HepG2 (cell line): Measurements from ENCODE around the gene FITM1. TPM values are rescaled to one million over a fixed set of nuclear protein-coding genes. Genes with fewer than 3 reads are reported as not detected.
A peak's percentile ranks its signal among the peaks of the same experiment; 100 is the strongest.

Experiments used
- CREB1 ChIP-seq, 2 experiments: fragments of 450-650 bp in 1 of 2; IDR thresholded peaks; 2 replicates each; pipeline ENCODE4 v1.6.1; 2016 to 2017; ENCODE audit warnings: control low read depth in 1 of 2, mild to moderate bottlenecking in 1 of 2, missing compliant biosample characterization in 1 of 2, missing genetic modification characterization in 1 of 2
- FOXA1 ChIP-seq, 2 experiments: fragments of 450-650 bp in 1 of 2; sonication (generic) in 1 of 2; formaldehyde crosslinking in 1 of 2; IDR thresholded peaks; 2 replicates each; pipeline versions ENCODE4 v1.4.0 to v1.6.1; 2016 to 2020; ENCODE audit warnings: missing genetic modification reagents in 1 of 2
- IKZF1 ChIP-seq: fragments of 450-650 bp; IDR thresholded peaks from 2 replicates; pipeline ENCODE4 v1.7.1; 2016
- NFATC3 ChIP-seq: sonication (generic); formaldehyde crosslinking; IDR thresholded peaks from 2 replicates; pipeline ENCODE4 v1.5.1; 2020; ENCODE audit warnings: mild to moderate bottlenecking, missing genetic modification reagents
- NFKBIZ ChIP-seq: IDR thresholded peaks from 2 replicates; pipeline ENCODE4 v1.6.1; 2018; ENCODE audit warnings: missing genetic modification reagents, missing compliant biosample characterization
- PAWR ChIP-seq: sonication (generic); formaldehyde crosslinking; IDR thresholded peaks from 2 replicates; pipeline ENCODE4 v1.4.0; 2020; ENCODE audit warnings: missing genetic modification reagents, mild to moderate bottlenecking, borderline replicate concordance
- RBM39 ChIP-seq: fragments of 200-400 bp; formaldehyde crosslinking; IDR thresholded peaks from one replicate; pipeline ENCODE4 v1.6.1; 2018; ENCODE audit warnings: antibody characterized with exemption, mild to moderate bottlenecking, low read depth, low read length; ENCODE audit not compliant: poor library complexity, severe bottlenecking
- SAFB2 ChIP-seq: sonication (generic); formaldehyde crosslinking; IDR thresholded peaks from 2 replicates; pipeline ENCODE4 v1.5.1; 2020; ENCODE audit warnings: missing genetic modification reagents, low read depth, mild to moderate bottlenecking, borderline replicate concordance
- SETDB1 ChIP-seq: sonication (generic); formaldehyde crosslinking; IDR thresholded peaks from 2 replicates; pipeline ENCODE4 v1.5.1; 2020; ENCODE audit warnings: missing genetic modification reagents, mild to moderate bottlenecking, borderline replicate concordance
- SPEN ChIP-seq: sonication (generic); formaldehyde crosslinking; IDR thresholded peaks from 2 replicates; pipeline ENCODE4 v1.5.1; 2020; ENCODE audit warnings: low read depth, mild to moderate bottlenecking, missing genetic modification reagents
- TEAD3 ChIP-seq: optimal IDR thresholded peaks from 2 replicates; pipeline ENCODE3; 2016; ENCODE audit warnings: borderline replicate concordance
- U2AF1 ChIP-seq: fragments of 200-400 bp; formaldehyde crosslinking; optimal IDR thresholded peaks from 2 replicates; pipeline ENCODE3; 2017; ENCODE audit warnings: mild to moderate bottlenecking, low read depth, low read length
- ZKSCAN8 ChIP-seq: IDR thresholded peaks from 2 replicates; pipeline ENCODE4 v1.6.1; 2016; ENCODE audit warnings: borderline replicate concordance, missing genetic modification reagents, missing compliant biosample characterization
- ZNF572 ChIP-seq: sonication (generic); formaldehyde crosslinking; IDR thresholded peaks from 2 replicates; pipeline ENCODE4 v1.5.1; 2020; ENCODE audit warnings: mild to moderate bottlenecking, missing genetic modification reagents
- ZNF644 ChIP-seq: IDR thresholded peaks from 2 replicates; pipeline ENCODE4 v1.6.1; 2016; ENCODE audit warnings: low read depth
- ZSCAN21 ChIP-seq: sonication (generic); formaldehyde crosslinking; IDR thresholded peaks from 2 replicates; pipeline ENCODE4 v1.8.0; 2022; ENCODE audit warnings: mild to moderate bottlenecking, missing genetic modification reagents, moderate library complexity, borderline replicate concordance
- polyA plus RNA-seq, 8 experiments: library from polyadenylated mRNA; depleted of rRNA in 3 of 8; stranded (reverse) in 7 of 8; unstranded in 1 of 8; fragments of >200 nt; fragmentation: Illumina TruSeq in 4 of 8; extraction: Trizol in 4 of 8; gene quantifications; 2 replicates each; pipeline versions ENCODE4 v1.2.1 to v1.2.3, GENCODE V29; 2011 to 2016; ENCODE audit warnings: low read depth in 4 of 8, missing spikeins in 1 of 8, mixed read lengths in 1 of 8; ENCODE audit not compliant: insufficient read depth in 1 of 8
- total RNA-seq, 5 experiments: library from RNA; depleted of rRNA; stranded (reverse); fragments of >200 nt; fragmentation: Illumina TruSeq; extraction: Trizol; gene quantifications; 2 replicates each; pipeline ENCODE4 v1.2.3, GENCODE V29; 2016; ENCODE audit warnings: low read depth in 1 of 5
- TF ChIP-seq, protein P1 (sequence below): sonication (generic); formaldehyde crosslinking; IDR thresholded peaks from 2 replicates; pipeline ENCODE4 v1.8.0; 2022; ENCODE audit warnings: missing genetic modification reagents, low read depth, mild to moderate bottlenecking, borderline replicate concordance
- TF ChIP-seq, protein P2 (sequence below): sonication (generic); formaldehyde crosslinking; IDR thresholded peaks from 2 replicates; pipeline ENCODE4 v1.9.0; 2021; ENCODE audit warnings: missing genetic modification reagents, borderline replicate concordance
- TF ChIP-seq, protein P3 (sequence below): sonication (generic); formaldehyde crosslinking; IDR thresholded peaks from 2 replicates; pipeline ENCODE4 v1.4.0; 2020; ENCODE audit warnings: missing genetic modification reagents; ENCODE audit errors: not compliant biosample characterization
- TF ChIP-seq, protein P4 (sequence below): sonication (generic); formaldehyde crosslinking; conservative IDR thresholded peaks from 2 replicates; pipeline ENCODE4 v1.8.0; 2022; ENCODE audit warnings: mild to moderate bottlenecking, moderate library complexity, missing genetic modification reagents
- TF ChIP-seq, protein P5 (sequence below): sonication (generic); formaldehyde crosslinking; IDR thresholded peaks from 2 replicates; pipeline ENCODE4 v1.8.0; 2022; ENCODE audit warnings: mild to moderate bottlenecking, missing genetic modification reagents; ENCODE audit not compliant: insufficient replicate concordance
- TF ChIP-seq, protein P6 (sequence below): IDR thresholded peaks from 2 replicates; pipeline ENCODE4 v1.6.1; 2018; ENCODE audit warnings: missing genetic modification reagents

FITM1 gene
- total and polyA plus RNA-seq, 2 of the 13 experiments (the other 11 are each of a cell fraction or from before 2014, with no cell fraction given) = 2.7 to 5.8 TPM

GRCh38 chr14:24086193-24086955 is 44.1 kb upstream of the FITM1 start (continued):
- TF ChIP-seq SPEN (0 out of 2 replicates have a peak, but pooled peaks have one; percentile 14), U2AF1 (no peak), IKZF1 (no peak), ZNF572 (CRISPR knock-in tag) (peak; percentile 33; the same call in 1 of the 2 replicates), NFKBIZ (no peak), CREB1 (IDR thresholded peaks at IDR 0.05) (peak; percentile 81), CREB1 (CRISPR knock-in tag; IDR thresholded peaks at IDR 0.05) (no peak), RBM39 (no peak), ZNF644 (no peak), ZSCAN21 (CRISPR knock-in tag) (no peak), PAWR (CRISPR knock-in tag) (no peak), SAFB2 (CRISPR knock-in tag) (no peak), ZKSCAN8 (CRISPR knock-in tag) (no peak), NFATC3 (no peak), TEAD3 (CRISPR knock-in tag) (peak; percentile 32), SETDB1 (no peak), FOXA1 (IDR thresholded peaks at IDR 0.05) (no peak), FOXA1 (CRISPR knock-in tag; IDR thresholded peaks at IDR 0.05) (0 out of 2 replicates have a peak, but pooled peaks have one; percentile 9)
- TF ChIP-seq, protein P1, sequence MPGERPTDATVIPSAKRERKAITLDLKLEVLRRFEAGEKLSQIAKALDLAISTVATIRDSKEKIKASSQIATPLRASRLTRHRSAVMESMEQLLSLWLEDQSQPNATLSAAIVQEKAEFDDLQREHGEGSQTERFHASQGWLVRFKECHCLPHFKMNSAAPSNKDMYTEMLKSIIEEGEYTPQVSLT (CRISPR knock-in tag) = no peak
- TF ChIP-seq, protein P2, sequence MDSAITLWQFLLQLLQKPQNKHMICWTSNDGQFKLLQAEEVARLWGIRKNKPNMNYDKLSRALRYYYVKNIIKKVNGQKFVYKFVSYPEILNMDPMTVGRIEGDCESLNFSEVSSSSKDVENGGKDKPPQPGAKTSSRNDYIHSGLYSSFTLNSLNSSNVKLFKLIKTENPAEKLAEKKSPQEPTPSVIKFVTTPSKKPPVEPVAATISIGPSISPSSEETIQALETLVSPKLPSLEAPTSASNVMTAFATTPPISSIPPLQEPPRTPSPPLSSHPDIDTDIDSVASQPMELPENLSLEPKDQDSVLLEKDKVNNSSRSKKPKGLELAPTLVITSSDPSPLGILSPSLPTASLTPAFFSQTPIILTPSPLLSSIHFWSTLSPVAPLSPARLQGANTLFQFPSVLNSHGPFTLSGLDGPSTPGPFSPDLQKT (CRISPR knock-in tag) = no peak
- TF ChIP-seq, protein P3, sequence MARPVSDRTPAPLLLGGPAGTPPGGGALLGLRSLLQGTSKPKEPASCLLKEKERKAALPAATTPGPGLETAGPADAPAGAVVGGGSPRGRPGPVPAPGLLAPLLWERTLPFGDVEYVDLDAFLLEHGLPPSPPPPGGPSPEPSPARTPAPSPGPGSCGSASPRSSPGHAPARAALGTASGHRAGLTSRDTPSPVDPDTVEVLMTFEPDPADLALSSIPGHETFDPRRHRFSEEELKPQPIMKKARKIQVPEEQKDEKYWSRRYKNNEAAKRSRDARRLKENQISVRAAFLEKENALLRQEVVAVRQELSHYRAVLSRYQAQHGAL (CRISPR knock-in tag) = no peak
- TF ChIP-seq, protein P4, sequence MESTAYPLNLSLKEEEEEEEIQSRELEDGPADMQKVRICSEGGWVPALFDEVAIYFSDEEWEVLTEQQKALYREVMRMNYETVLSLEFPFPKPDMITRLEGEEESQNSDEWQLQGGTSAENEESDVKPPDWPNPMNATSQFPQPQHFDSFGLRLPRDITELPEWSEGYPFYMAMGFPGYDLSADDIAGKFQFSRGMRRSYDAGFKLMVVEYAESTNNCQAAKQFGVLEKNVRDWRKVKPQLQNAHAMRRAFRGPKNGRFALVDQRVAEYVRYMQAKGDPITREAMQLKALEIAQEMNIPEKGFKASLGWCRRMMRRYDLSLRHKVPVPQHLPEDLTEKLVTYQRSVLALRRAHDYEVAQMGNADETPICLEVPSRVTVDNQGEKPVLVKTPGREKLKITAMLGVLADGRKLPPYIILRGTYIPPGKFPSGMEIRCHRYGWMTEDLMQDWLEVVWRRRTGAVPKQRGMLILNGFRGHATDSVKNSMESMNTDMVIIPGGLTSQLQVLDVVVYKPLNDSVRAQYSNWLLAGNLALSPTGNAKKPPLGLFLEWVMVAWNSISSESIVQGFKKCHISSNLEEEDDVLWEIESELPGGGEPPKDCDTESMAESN = no peak
- TF ChIP-seq, protein P5, sequence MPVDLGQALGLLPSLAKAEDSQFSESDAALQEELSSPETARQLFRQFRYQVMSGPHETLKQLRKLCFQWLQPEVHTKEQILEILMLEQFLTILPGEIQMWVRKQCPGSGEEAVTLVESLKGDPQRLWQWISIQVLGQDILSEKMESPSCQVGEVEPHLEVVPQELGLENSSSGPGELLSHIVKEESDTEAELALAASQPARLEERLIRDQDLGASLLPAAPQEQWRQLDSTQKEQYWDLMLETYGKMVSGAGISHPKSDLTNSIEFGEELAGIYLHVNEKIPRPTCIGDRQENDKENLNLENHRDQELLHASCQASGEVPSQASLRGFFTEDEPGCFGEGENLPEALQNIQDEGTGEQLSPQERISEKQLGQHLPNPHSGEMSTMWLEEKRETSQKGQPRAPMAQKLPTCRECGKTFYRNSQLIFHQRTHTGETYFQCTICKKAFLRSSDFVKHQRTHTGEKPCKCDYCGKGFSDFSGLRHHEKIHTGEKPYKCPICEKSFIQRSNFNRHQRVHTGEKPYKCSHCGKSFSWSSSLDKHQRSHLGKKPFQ = no peak
- TF ChIP-seq, protein P6, sequence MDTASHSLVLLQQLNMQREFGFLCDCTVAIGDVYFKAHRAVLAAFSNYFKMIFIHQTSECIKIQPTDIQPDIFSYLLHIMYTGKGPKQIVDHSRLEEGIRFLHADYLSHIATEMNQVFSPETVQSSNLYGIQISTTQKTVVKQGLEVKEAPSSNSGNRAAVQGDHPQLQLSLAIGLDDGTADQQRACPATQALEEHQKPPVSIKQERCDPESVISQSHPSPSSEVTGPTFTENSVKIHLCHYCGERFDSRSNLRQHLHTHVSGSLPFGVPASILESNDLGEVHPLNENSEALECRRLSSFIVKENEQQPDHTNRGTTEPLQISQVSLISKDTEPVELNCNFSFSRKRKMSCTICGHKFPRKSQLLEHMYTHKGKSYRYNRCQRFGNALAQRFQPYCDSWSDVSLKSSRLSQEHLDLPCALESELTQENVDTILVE = no peak
